SJSA1 (cell line): ENCODE measurements around the gene KCNQ1OT1. TPM values are rescaled to one million over a fixed set of nuclear protein-coding genes. Genes with fewer than 3 reads are reported as not detected.

Source experiments
- DNase-seq, 2 experiments: peaks; one replicate each; pipeline ENCODE4 v3.0.0-alpha.2; 2015 to 2020; ENCODE audit warnings: low spot score in 2 of 2, low read depth in 1 of 2
- H3K27ac ChIP-seq: fragments of 250-450 bp; sonication (Bioruptor Pico); 2 replicates; pipeline ENCODE4 v1.5.1; 2020; ENCODE audit warnings: mild to moderate bottlenecking, moderate library complexity
- H3K27me3 ChIP-seq: fragments of 250-450 bp; sonication (Bioruptor Pico); replicated peaks from 2 replicates; pipeline ENCODE4 v1.5.1; 2020; ENCODE audit warnings: mild to moderate bottlenecking, moderate library complexity
- H3K36me3 ChIP-seq: fragments of 250-450 bp; sonication (Bioruptor Pico); 2 replicates; pipeline ENCODE4 v1.5.1; 2020; ENCODE audit warnings: mild to moderate bottlenecking
- H3K4me1 ChIP-seq: fragments of 250-450 bp; sonication (Bioruptor Pico); replicated peaks from 2 replicates; pipeline ENCODE4 v1.6.1; 2021; ENCODE audit warnings: mild to moderate bottlenecking
- H3K4me3 ChIP-seq: fragments of 250-450 bp; sonication (Bioruptor Pico); 2 replicates; pipeline ENCODE4 v1.5.1; 2020; ENCODE audit warnings: mild to moderate bottlenecking
- H3K9me3 ChIP-seq: fragments of 250-450 bp; sonication (Bioruptor Pico); replicated peaks from 2 replicates; pipeline ENCODE4 v1.5.1; 2020; ENCODE audit warnings: mild to moderate bottlenecking
- total RNA-seq: library from RNA; depleted of rRNA; stranded (reverse); fragments of >200 nt; shearing (Covaris generic); gene quantifications from 2 replicates; pipeline ENCODE4 v1.2.3, GENCODE V29; 2014

Gene KCNQ1OT1
- total RNA-seq, 1 experiment from 2014 or later, result 2.1 TPM

GRCh38 chr11:2655016-2655719 is 44.6 kb downstream of the KCNQ1OT1 start:
- Histone ChIP-seq H3K36me3 (0 out of 2 replicates have a peak, but pooled peaks cover 3% of the 10 kb centered on the region), H3K27ac (no peak overlapping the region), H3K27me3 (no peaks in the 10 kb centered on the region), H3K4me1 (no peaks in the 10 kb centered on the region), H3K9me3 (peaks cover 41% of the 10 kb centered on the region), H3K4me3 (no peak overlapping the region)
- no peak for DNase-seq

GRCh38 chr11:2653930-2654739 is 45.7 kb downstream of the KCNQ1OT1 start:
- H3K4me3 ChIP-seq, result no peak overlapping the region
- H3K4me1 ChIP-seq, result no peaks in the 10 kb centered on the region
- H3K36me3 ChIP-seq, result 0 out of 2 replicates have a peak, but pooled peaks cover 3% of the 10 kb centered on the region
- H3K27me3 ChIP-seq, result no peaks in the 10 kb centered on the region
- peaks cover 49% of the 10 kb centered on the region for H3K9me3 ChIP-seq
- peak in 1 of 2 experiments; percentile 41 for DNase-seq
- H3K27ac ChIP-seq, result no peak overlapping the region

- no peaks in the 10 kb centered on the region for H3K27me3 ChIP-seq
- H3K4me1 ChIP-seq, result no peaks in the 10 kb centered on the region
- DNase-seq, result peak in 1 of 2 experiments; percentile 40
- no peak overlapping the region for H3K4me3 ChIP-seq
- peaks cover 51% of the 10 kb centered on the region for H3K9me3 ChIP-seq
- H3K27ac ChIP-seq, result no peak overlapping the region
- H3K36me3 ChIP-seq, result no peaks in the 10 kb centered on the region
Observed at GRCh38 chr11:2653198-2653551, 46.6 kb downstream of the KCNQ1OT1 start.

GRCh38 chr11:2652333-2653197 is 47.2 kb downstream of the KCNQ1OT1 start:
- peaks cover 46% of the 10 kb centered on the region for H3K9me3 ChIP-seq
- no peak for DNase-seq
- no peak overlapping the region for H3K27ac ChIP-seq
- no peak overlapping the region for H3K4me3 ChIP-seq
- H3K27me3 ChIP-seq, result no peaks in the 10 kb centered on the region
- no peaks in the 10 kb centered on the region for H3K4me1 ChIP-seq
- H3K36me3 ChIP-seq, result no peaks in the 10 kb centered on the region

- DNase-seq, result peak in 1 of 2 experiments; percentile 38
- Histone ChIP-seq H3K4me3 (no peak overlapping the region), H3K9me3 (peaks cover 51% of the 10 kb centered on the region), H3K4me1 (no peaks in the 10 kb centered on the region), H3K27me3 (no peaks in the 10 kb centered on the region), H3K36me3 (no peaks in the 10 kb centered on the region), H3K27ac (no peak overlapping the region)
Observed at GRCh38 chr11:2651826-2652271, 47.9 kb downstream of the KCNQ1OT1 start.

- DNase-seq, result no peak
- Histone ChIP-seq H3K4me1 (no peaks in the 10 kb centered on the region), H3K27me3 (no peaks in the 10 kb centered on the region), H3K27ac (no peak overlapping the region), H3K4me3 (no peak overlapping the region), H3K9me3 (peaks cover 57% of the 10 kb centered on the region), H3K36me3 (no peaks in the 10 kb centered on the region)
Observed at GRCh38 chr11:2651054-2651617, 48.7 kb downstream of the KCNQ1OT1 start.

- H3K36me3 ChIP-seq, result no peaks in the 10 kb centered on the region
- H3K27me3 ChIP-seq, result no peaks in the 10 kb centered on the region
- H3K4me3 ChIP-seq, result no peak overlapping the region
- H3K4me1 ChIP-seq, result no peaks in the 10 kb centered on the region
- DNase-seq, result no peak
- H3K9me3 ChIP-seq, result peaks cover 64% of the 10 kb centered on the region
- no peak overlapping the region for H3K27ac ChIP-seq
Observed at GRCh38 chr11:2650343-2650867, 49.4 kb downstream of the KCNQ1OT1 start.

GRCh38 chr11:2649848-2650247 is 49.9 kb downstream of the KCNQ1OT1 start:
- Histone ChIP-seq H3K4me3 (no peak overlapping the region), H3K27ac (no peak overlapping the region), H3K36me3 (no peaks in the 10 kb centered on the region), H3K9me3 (peaks cover 70% of the 10 kb centered on the region), H3K27me3 (no peaks in the 10 kb centered on the region), H3K4me1 (no peaks in the 10 kb centered on the region)
- DNase-seq, result no peak

GRCh38 chr11:2649400-2649799 is 50.4 kb downstream of the KCNQ1OT1 start:
- DNase-seq, result no peak
- H3K9me3 ChIP-seq, result peaks cover 74% of the 10 kb centered on the region
- H3K27ac ChIP-seq, result no peak overlapping the region
- no peaks in the 10 kb centered on the region for H3K27me3 ChIP-seq
- H3K4me3 ChIP-seq, result no peak overlapping the region
- no peaks in the 10 kb centered on the region for H3K36me3 ChIP-seq
- no peaks in the 10 kb centered on the region for H3K4me1 ChIP-seq

GRCh38 chr11:2647953-2648352 is 51.8 kb downstream of the KCNQ1OT1 start:
- Histone ChIP-seq H3K4me3 (no peak overlapping the region), H3K36me3 (no peaks in the 10 kb centered on the region), H3K27ac (no peak overlapping the region), H3K9me3 (peaks cover 76% of the 10 kb centered on the region), H3K27me3 (no peaks in the 10 kb centered on the region), H3K4me1 (no peaks in the 10 kb centered on the region)
- DNase-seq, result no peak

GRCh38 chr11:2647167-2647566 is 52.6 kb downstream of the KCNQ1OT1 start:
- Histone ChIP-seq H3K9me3 (peaks cover 72% of the 10 kb centered on the region), H3K4me3 (no peak overlapping the region)

GRCh38 chr11:2645779-2646118 is 54.0 kb downstream of the KCNQ1OT1 start:
- Histone ChIP-seq H3K36me3 (no peaks in the 10 kb centered on the region), H3K27ac (no peak overlapping the region), H3K4me3 (no peak overlapping the region), H3K9me3 (peaks cover 64% of the 10 kb centered on the region), H3K4me1 (no peaks in the 10 kb centered on the region), H3K27me3 (no peaks in the 10 kb centered on the region)
- DNase-seq, result no peak

More at GRCh38 chr11:2647167-2647566, 52.6 kb downstream of the KCNQ1OT1 start:
- DNase-seq, result no peak
- H3K27ac ChIP-seq, result no peak overlapping the region
- no peaks in the 10 kb centered on the region for H3K36me3 ChIP-seq
- H3K4me1 ChIP-seq, result no peaks in the 10 kb centered on the region
- H3K27me3 ChIP-seq, result no peaks in the 10 kb centered on the region
